GM19099 (cell line): ENCODE results near the gene CACYBP.
A peak's percentile ranks its signal among the peaks of the same experiment; 100 is the strongest.

ENCODE experiments used
- POLR2A ChIP-seq: IDR thresholded peaks from 3 replicates; pipeline ENCODE4 v1.6.1; 2011; ENCODE audit warnings: low read depth; ENCODE audit not compliant: insufficient read length; ENCODE audit errors: extremely low read depth

CACYBP gene

DNA sequence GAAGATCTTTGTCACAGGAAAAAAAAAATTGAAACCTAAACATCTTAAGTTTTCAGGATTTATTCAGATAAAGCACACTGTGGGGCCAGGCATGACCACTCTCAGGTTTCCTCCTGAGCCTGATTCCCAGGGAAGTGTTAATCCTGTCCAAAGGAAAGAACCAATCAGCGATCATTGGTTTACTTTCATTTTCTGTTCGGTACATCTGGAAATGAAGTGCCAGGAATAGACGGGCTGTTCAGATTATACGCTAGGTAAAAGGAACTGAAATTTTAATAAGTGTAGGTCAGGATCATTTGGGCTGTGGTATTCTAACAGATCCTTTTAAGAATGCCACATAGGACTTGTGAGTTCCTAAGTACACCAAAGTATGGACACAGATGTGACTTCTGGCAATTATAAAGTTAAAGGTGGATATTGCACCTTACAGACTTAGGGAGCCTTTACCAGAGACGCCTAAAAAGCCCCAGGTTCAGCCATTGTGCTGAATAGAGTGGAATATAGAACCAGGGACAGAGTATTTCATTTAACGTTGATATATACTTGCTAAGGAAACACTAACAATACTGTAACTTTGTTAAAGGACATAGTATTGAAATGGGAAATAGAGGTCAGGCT is 9.3 kb upstream of the CACYBP start:
- no peak for TF ChIP-seq POLR2A

DNA sequence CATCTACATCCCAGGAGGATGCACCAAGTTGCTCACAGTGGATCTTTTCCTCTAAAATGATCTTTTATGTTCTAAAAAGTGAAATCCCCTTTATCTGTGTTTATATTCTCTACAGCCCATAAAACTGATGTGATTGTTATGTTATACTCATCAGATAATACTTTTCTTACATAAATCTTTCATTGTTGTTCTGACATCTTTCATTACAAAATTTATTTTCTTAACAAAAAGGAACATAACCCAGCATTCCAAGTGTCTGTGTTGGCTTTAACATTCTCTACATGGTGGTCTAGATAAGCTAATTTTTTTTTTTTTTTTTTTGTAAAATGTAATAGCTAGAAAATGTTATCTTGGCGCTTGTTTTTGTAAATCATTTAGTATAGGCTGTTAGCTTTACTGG is 8.3 kb upstream of the CACYBP start:
- TF ChIP-seq POLR2A, result no peak

- TF ChIP-seq POLR2A, result no peak
Observed at GRCh38 chr1:174995121-174995520, 4.6 kb upstream of the CACYBP start.

DNA sequence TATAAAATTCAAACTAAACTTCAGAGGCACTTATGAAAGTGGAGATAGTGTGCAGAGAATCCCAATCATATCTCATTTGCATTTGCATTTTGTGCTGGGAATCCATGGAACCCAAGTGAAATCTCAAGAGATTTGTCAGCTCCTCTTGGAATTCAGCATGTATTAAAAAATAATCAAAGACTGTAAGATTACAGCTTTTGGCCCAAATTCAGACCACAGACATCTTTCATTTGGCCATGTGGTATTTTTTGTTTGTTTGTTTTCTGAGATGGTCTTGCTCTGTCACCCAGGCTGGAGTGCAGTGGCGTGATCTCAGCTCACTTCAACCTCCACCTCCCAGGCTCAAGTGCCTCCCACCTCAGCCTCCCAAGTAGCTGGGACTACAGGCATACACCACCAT is 3.8 kb upstream of the CACYBP start:
- TF ChIP-seq POLR2A, result no peak

- TF ChIP-seq POLR2A, result no peak
Observed at GRCh38 chr1:174996476-174996875, 3.3 kb upstream of the CACYBP start.

GRCh38 chr1:174997041-174997440 is 2.7 kb upstream of the CACYBP start:
- no peak for TF ChIP-seq POLR2A

GRCh38 chr1:174998569-174999215 is 1.1 kb upstream of the CACYBP start:
- no peak for TF ChIP-seq POLR2A

- TF ChIP-seq POLR2A, result peak; percentile 96
Observed at GRCh38 chr1:174999216-174999935, 371 bp upstream of the CACYBP start.

GRCh38 chr1:175000697-175001187 is 995 bp downstream of the CACYBP start:
- TF ChIP-seq POLR2A, result no peak

DNA sequence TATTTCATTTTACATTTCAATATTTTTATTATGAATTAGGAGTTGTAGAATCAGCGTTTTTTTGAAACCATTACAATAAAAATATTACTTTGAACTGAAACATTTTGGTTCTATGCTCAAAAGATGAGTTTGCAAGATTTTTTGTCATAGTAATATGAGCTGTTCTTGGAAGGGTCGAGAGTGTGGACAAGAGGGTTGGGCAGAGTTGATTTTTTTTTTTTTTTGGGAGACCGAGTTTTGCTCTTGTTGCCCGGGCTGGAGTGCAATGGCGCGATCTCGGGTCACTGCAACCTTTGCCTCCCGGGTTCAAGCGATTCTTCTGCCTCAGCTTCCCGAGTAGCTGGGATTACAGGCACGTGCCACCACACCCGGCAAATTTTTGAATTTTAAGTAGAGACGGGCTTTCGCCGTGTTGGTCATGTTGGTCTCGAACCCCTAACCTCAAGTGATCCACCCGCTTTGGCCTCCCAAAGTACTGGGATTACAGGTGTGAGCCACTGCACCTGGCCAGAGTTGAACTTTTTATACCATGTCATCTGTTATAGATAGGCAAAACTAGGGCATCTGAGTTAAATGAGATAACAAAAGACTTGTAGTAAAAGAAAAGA is 3.3 kb downstream of the CACYBP start:
- TF ChIP-seq POLR2A, result no peak

GRCh38 chr1:175003521-175003920 is 3.8 kb downstream of the CACYBP start:
- TF ChIP-seq POLR2A, result no peak

- TF ChIP-seq POLR2A, result no peak
Observed at GRCh38 chr1:175005085-175005783, 5.5 kb downstream of the CACYBP start.

DNA sequence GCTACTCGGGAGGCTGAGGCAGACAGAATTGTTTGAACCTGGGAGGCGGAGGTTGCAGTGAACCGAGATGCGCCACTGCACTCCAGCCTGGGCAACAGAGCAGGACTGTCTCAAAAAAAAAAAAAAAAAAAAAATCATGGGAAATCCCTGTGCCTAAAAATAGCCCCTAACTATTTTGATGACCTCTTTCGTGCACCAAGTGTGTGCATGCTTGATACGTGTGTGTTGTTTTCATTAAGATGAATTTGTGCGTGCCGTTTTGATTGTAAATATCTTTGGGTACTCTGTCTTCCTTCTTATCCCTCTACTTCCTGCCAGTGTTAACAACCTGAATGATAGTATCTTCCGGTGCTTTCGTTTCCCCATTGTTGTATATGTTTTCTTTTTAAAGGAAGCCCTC is 9.8 kb downstream of the CACYBP start:
- TF ChIP-seq POLR2A, result no peak

DNA sequence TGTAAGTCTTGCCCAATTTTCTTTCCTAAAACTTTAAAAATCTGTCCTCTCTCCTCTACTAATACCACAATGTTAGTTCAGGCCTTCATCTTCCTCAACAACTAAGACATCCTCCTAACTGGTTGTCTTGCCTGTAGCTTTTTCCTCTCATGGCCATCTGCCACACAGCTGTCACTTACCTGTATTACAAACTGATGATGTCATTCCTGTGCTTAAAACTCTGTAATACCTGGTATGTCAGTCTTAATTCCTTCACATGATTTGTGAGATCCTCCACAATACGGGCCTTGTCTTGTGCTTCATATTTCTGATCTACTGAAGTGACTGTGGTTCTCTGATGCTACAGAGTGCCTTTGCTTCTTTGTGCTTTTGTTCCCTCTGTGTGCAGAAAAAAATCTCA is 13.7 kb downstream of the CACYBP start:
- no peak for TF ChIP-seq POLR2A

- no peak for TF ChIP-seq POLR2A
Observed at GRCh38 chr1:175015243-175015642, 15.5 kb downstream of the CACYBP start.
